ENCODE results near the gene ZNF211. TPM values are rescaled to one million over a fixed set of nuclear protein-coding genes. Genes with fewer than 3 reads are reported as not detected.

ZNF211 gene
- total and polyA plus RNA-seq, 9 of the 15 experiments (the other 6 are each of a cell fraction or from before 2014, with no cell fraction given), result 1.3 to 11.6 (median 4.5) TPM

- H3K27me3 ChIP-seq (ENCODE audit: control insufficient read depth in 2 of 2, insufficient read depth in 2 of 2, low read length in 2 of 2), result no peaks in the 10 kb centered on the region
- DNase-seq (ENCODE audit: extremely low read depth in 1 of 4, low spot score in 3 of 4) (no peak), FAIRE-seq (no peak), ATAC-seq (no peak)
- no peaks in the 10 kb centered on the region for H4K20me1 ChIP-seq (replicated peaks; ENCODE audit: control insufficient read depth, insufficient read depth, low read length)
- intact Hi-C loops (cut with micrococcal nuclease), result no loop called here
- no peak overlapping the region for H3K27ac ChIP-seq (ENCODE audit: extremely low read depth, low read depth, low read length)
- no peaks in the 10 kb centered on the region; a peak in 1 of 5 replicates for H3K4me1 ChIP-seq (replicated peaks in 1 of 2; ENCODE audit: control insufficient read depth in 2 of 2, insufficient read depth in 2 of 2, low read length in 2 of 2)
- POLR2A ChIA-PET, result no interaction called here
- peaks cover 52% of the 10 kb centered on the region for H3K79me2 ChIP-seq (ENCODE audit: control insufficient read depth, insufficient read depth, low read length)
- no TSS peak for BruUV-seq (replicated peaks)
- CTCF ChIA-PET (ENCODE audit: low intra/inter-chr PET ratio), result no interaction called here
- no peaks in the 10 kb centered on the region for H3K9me1 ChIP-seq (ENCODE audit: control insufficient read depth, insufficient read depth, low read length)
- no peak overlapping the region for H3K4me2 ChIP-seq (ENCODE audit: insufficient read depth, low read length)
- H3K4me3 ChIP-seq, result no peak overlapping the region
- no peak overlapping the region for H2AFZ ChIP-seq (ENCODE audit: low read depth, low read length)
- WGBS (ENCODE audit: insufficient coverage, low coverage, missing lambda C conversion rate), result 94% methylated on average over 6 of the region's 6 CpGs
- H3K9me3 ChIP-seq (replicated peaks; ENCODE audit: control insufficient read depth, insufficient read depth, low read depth, low read length), result peaks cover 58% of the 10 kb centered on the region
- in situ Hi-C loops (cut with MboI), result no loop called here
- no peak overlapping the region for H3K9ac ChIP-seq (ENCODE audit: insufficient read depth in 1 of 2, low read depth in 2 of 2, low read length in 2 of 2)
- peaks cover 63% of the 10 kb centered on the region for H3K36me3 ChIP-seq (ENCODE audit: control insufficient read depth, insufficient read depth, low read length)
- TF ChIP-seq ZNF644 (tag; IDR thresholded peaks at IDR 0.05; ENCODE audit: low read depth), result no peak
- TF ChIP-seq HIVEP1 (CRISPR knock-in tag; IDR thresholded peaks at IDR 0.05), result no peak
- TF ChIP-seq CXXC5 (CRISPR knock-in tag; IDR thresholded peaks at IDR 0.05), result no peak
- no peak for TF ChIP-seq XRCC4 (IDR thresholded peaks at IDR 0.05; ENCODE audit: extremely low read depth, insufficient read depth, insufficient read length)
- TF ChIP-seq, protein P1, sequence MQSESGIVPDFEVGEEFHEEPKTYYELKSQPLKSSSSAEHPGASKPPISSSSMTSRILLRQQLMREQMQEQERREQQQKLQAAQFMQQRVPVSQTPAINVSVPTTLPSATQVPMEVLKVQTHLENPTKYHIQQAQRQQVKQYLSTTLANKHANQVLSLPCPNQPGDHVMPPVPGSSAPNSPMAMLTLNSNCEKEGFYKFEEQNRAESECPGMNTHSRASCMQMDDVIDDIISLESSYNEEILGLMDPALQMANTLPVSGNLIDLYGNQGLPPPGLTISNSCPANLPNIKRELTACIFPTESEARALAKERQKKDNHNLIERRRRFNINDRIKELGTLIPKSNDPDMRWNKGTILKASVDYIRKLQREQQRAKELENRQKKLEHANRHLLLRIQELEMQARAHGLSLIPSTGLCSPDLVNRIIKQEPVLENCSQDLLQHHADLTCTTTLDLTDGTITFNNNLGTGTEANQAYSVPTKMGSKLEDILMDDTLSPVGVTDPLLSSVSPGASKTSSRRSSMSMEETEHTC (IDR thresholded peaks at IDR 0.05), result no peak
- TF ChIP-seq, protein P2, sequence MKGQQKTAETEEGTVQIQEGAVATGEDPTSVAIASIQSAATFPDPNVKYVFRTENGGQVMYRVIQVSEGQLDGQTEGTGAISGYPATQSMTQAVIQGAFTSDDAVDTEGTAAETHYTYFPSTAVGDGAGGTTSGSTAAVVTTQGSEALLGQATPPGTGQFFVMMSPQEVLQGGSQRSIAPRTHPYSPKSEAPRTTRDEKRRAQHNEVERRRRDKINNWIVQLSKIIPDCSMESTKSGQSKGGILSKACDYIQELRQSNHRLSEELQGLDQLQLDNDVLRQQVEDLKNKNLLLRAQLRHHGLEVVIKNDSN (CRISPR knock-in tag; IDR thresholded peaks at IDR 0.05), result no peak
- TF ChIP-seq ZNF224 (CRISPR knock-in tag; IDR thresholded peaks at IDR 0.05), result no peak
- no peak for TF ChIP-seq KLF16 (IDR thresholded peaks at IDR 0.05)
- TF ChIP-seq NFYB (IDR thresholded peaks at IDR 0.05; ENCODE audit: extremely low read depth, insufficient read length), result no peak
- no peak for TF ChIP-seq ZNF217 (CRISPR knock-in tag; IDR thresholded peaks at IDR 0.05)
- TF ChIP-seq, protein P3, sequence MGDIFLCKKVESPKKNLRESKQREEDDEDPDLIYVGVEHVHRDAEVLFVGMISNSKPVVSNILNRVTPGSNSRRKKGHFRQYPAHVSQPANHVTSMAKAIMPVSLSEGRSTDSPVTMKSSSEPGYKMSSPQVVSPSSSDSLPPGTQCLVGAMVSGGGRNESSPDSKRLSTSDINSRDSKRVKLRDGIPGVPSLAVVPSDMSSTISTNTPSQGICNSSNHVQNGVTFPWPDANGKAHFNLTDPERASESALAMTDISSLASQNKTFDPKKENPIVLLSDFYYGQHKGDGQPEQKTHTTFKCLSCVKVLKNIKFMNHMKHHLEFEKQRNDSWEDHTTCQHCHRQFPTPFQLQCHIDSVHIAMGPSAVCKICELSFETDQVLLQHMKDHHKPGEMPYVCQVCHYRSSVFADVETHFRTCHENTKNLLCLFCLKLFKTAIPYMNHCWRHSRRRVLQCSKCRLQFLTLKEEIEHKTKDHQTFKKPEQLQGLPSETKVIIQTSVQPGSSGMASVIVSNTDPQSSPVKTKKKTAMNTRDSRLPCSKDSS (IDR thresholded peaks at IDR 0.05; ENCODE audit: low read depth, partially characterized antibody), result peak; percentile 71
- no peak for TF ChIP-seq ELK1 (CRISPR knock-in tag; IDR thresholded peaks at IDR 0.05)
- 0 out of 2 replicates have a peak, but pooled peaks have one; percentile 14 for TF ChIP-seq CBX5 (IDR thresholded peaks at IDR 0.05; ENCODE audit: borderline replicate concordance, low read depth)
- TF ChIP-seq TGIF2 (CRISPR knock-in tag; IDR thresholded peaks at IDR 0.05), result no peak
- no peak for TF ChIP-seq NCOA6 (IDR thresholded peaks at IDR 0.05)
- no peak for TF ChIP-seq ZFP30 (CRISPR knock-in tag; IDR thresholded peaks at IDR 0.05; ENCODE audit: borderline replicate concordance)
- TF ChIP-seq TRIM28 (IDR thresholded peaks at IDR 0.05), result 0 out of 2 replicates have a peak, but pooled peaks have one; percentile 36
- TF ChIP-seq ZNF75A (CRISPR knock-in tag; IDR thresholded peaks at IDR 0.05), result peak; percentile 97
- no peak for TF ChIP-seq HDAC3 (IDR thresholded peaks at IDR 0.05; ENCODE audit: borderline replicate concordance, partially characterized antibody)
These were observed 55.2 kb downstream of the ZNF211 start for GRCh38 chr19:57688011-57688763.

Measured in K562 (cell line).